HCT116 (cell line): Measurements from ENCODE around the gene MAP4. TPM values are rescaled to one million over a fixed set of nuclear protein-coding genes. Genes with fewer than 3 reads are reported as not detected.

Experiments
- ATAC-seq: fragments of 200-7000 bp; cut with Tn5 transposase; 2 replicates; pipeline ENCODE4 v1.9.1; 2020; ENCODE audit warnings: mild to moderate bottlenecking, moderate library complexity
- BruUV-seq: library from RNA; stranded (reverse); fragments of 400-500 nt; replicated peaks from 2 replicates; lab custom pipeline; 2021; lab: Mats Ljungman, UMichigan
- CTCF ChIA-PET: fragments of 300-600 bp; sonication (Branson Sonifier 250); formaldehyde crosslinking; loops from one replicate; lab custom pipeline; 2021; ENCODE audit warnings: antibody characterized with exemption; lab: Charles Lee
- POLR2A ChIA-PET: fragments of 300-600, 350-600 bp; sonication (Branson Sonifier 250); formaldehyde crosslinking; loops from one replicate; lab custom pipeline; 2021; ENCODE audit warnings: antibody characterized with exemption; lab: Charles Lee
- RAD21 ChIA-PET, 2 experiments: fragments of 300-600 bp; sonication (Branson Sonifier 250); formaldehyde crosslinking; loops; one replicate each; lab custom pipeline; 2023; ENCODE audit warnings: low total read pairs in 2 of 2; ENCODE audit not compliant: uncharacterized antibody in 2 of 2, unreplicated experiment in 2 of 2, low non-redundant PET in 1 of 2; lab: Charles Lee
- DNase-seq: peaks from one replicate; pipeline ENCODE4 v3.0.0-alpha.2; 2010; ENCODE audit warnings: low read depth, low spot score
- H2AFZ ChIP-seq: fragments of 200-600 bp; shearing (Covaris generic), sonication (generic); 2 replicates; pipeline ENCODE4 v1.6.1; 2017; ENCODE audit warnings: low read depth, mixed run types, mixed read lengths, antibody characterized with exemption, low read length; ENCODE audit not compliant: poor library complexity, severe bottlenecking
- H3K27ac ChIP-seq: 2 replicates; pipeline ENCODE4 v1.5.1; 2012; ENCODE audit warnings: low read depth, low read length
- H3K27me3 ChIP-seq: fragments of 200-600 bp; sonication (generic); 2 replicates; pipeline ENCODE4 v1.6.1; 2016; ENCODE audit warnings: mixed run types, low read length, mixed read lengths; ENCODE audit not compliant: insufficient read depth
- H3K36me3 ChIP-seq, 2 experiments: fragments of 200-500 bp in 1 of 2; fragments of 200-600 bp in 1 of 2; sonication (Bioruptor generic) in 1 of 2; sonication (generic) in 1 of 2; 2 replicates each; pipeline versions ENCODE4 v1.5.1 to v1.6.1; 2014 to 2016; ENCODE audit warnings: low read length in 2 of 2, inconsistent platforms in 1 of 2, mixed read lengths in 1 of 2, mixed run types in 1 of 2; ENCODE audit not compliant: insufficient read depth in 2 of 2, control insufficient read depth in 1 of 2
- H3K4me1 ChIP-seq, 2 experiments: fragments of 200-600 bp in 1 of 2; sonication (generic) in 1 of 2; 2 replicates each; pipeline versions ENCODE4 v1.5.1 to v1.6.1; 2012 to 2017; ENCODE audit warnings: low read length in 2 of 2, inconsistent platforms in 1 of 2, mild to moderate bottlenecking in 1 of 2, mixed read lengths in 1 of 2, mixed run types in 1 of 2, moderate library complexity in 1 of 2; ENCODE audit not compliant: insufficient read depth in 2 of 2, control insufficient read depth in 1 of 2
- H3K4me2 ChIP-seq: fragments of 200-600 bp; sonication (generic); 2 replicates; pipeline ENCODE4 v1.6.1; 2017; ENCODE audit warnings: mixed run types, low read length, mixed read lengths
- H3K4me3 ChIP-seq, 2 experiments: fragments of 200-600 bp in 1 of 2; sonication (generic) in 1 of 2; replicated peaks in 1 of 2; 2 replicates each; pipeline ENCODE4 v1.5.1; 2011 to 2016; ENCODE audit warnings: low read length in 2 of 2, control low read depth in 1 of 2, low read depth in 1 of 2, mild to moderate bottlenecking in 1 of 2, mixed read lengths in 1 of 2, mixed run types in 1 of 2
- H3K79me2 ChIP-seq: fragments of 200-600 bp; sonication (generic); 2 replicates; pipeline ENCODE4 v1.6.1; 2017; ENCODE audit warnings: mild to moderate bottlenecking, mixed run types, low read length, moderate library complexity, mixed read lengths; ENCODE audit not compliant: insufficient read depth
- H3K9ac ChIP-seq: fragments of 200-600 bp; sonication (generic); 2 replicates; pipeline ENCODE4 v1.6.1; 2016; ENCODE audit warnings: low read length, mixed read lengths
- H3K9me2 ChIP-seq: fragments of 200-600 bp; sonication (generic), shearing (Covaris generic); 2 replicates; pipeline ENCODE4 v1.6.1; 2017; ENCODE audit warnings: mixed run types, mild to moderate bottlenecking, moderate library complexity; ENCODE audit not compliant: insufficient read depth
- H3K9me3 ChIP-seq, 2 experiments: fragments of 200-500 bp in 1 of 2; fragments of 200-600 bp in 1 of 2; sonication (Bioruptor generic) in 1 of 2; sonication (generic) in 1 of 2; 2 replicates each; pipeline ENCODE4 v1.6.1; 2014 to 2017; ENCODE audit warnings: low read length in 2 of 2, mixed read lengths in 2 of 2, inconsistent platforms in 1 of 2, low read depth in 1 of 2, mild to moderate bottlenecking in 1 of 2, mixed run types in 1 of 2, moderate library complexity in 1 of 2; ENCODE audit not compliant: control insufficient read depth in 1 of 2, insufficient read depth in 1 of 2
- H4K20me1 ChIP-seq: fragments of 200-600 bp; sonication (generic), shearing (Covaris generic); 2 replicates; pipeline ENCODE4 v1.6.1; 2017; ENCODE audit warnings: mixed run types, mild to moderate bottlenecking, moderate library complexity; ENCODE audit not compliant: insufficient read depth
- CTCF ChIP-seq, 3 experiments: fragments of 200-600 bp in 1 of 3; sonication (generic) in 1 of 3; IDR thresholded peaks in 2 of 3; conservative IDR thresholded peaks in 1 of 3; 2 replicates each; pipeline ENCODE4 v1.5.1; 2012 to 2017; ENCODE audit warnings: low read depth in 2 of 3, low read length in 2 of 3, antibody characterized with exemption in 1 of 3, borderline replicate concordance in 1 of 3, control low read depth in 1 of 3, mild to moderate bottlenecking in 1 of 3, mixed read lengths in 1 of 3, mixed run types in 1 of 3, moderate library complexity in 1 of 3; ENCODE audit not compliant: insufficient read depth in 1 of 3
- EGR1 ChIP-seq: IDR thresholded peaks from 2 replicates; pipeline ENCODE4 v1.6.1; 2012; ENCODE audit warnings: low read depth
- ELF1 ChIP-seq: IDR thresholded peaks from 2 replicates; pipeline ENCODE4 v1.6.1; 2012; ENCODE audit warnings: low read depth, borderline replicate concordance
- EZH2phosphoT487 ChIP-seq: fragments of 200-600 bp; IDR thresholded peaks from 2 replicates; pipeline ENCODE4 v1.6.1; 2018; ENCODE audit warnings: antibody characterized with exemption, borderline replicate concordance
- MAX ChIP-seq: IDR thresholded peaks from 2 replicates; pipeline ENCODE4 v1.6.1; 2012
- POLR2A ChIP-seq: IDR thresholded peaks from 2 replicates; pipeline ENCODE4 v1.7.0; 2011; ENCODE audit warnings: borderline replicate concordance; ENCODE audit not compliant: insufficient read depth, insufficient read length; ENCODE audit errors: extremely low read depth
- YY1 ChIP-seq: IDR thresholded peaks from 2 replicates; pipeline ENCODE4 v1.6.1; 2011; ENCODE audit warnings: low read length, low read depth, moderate library complexity, mild to moderate bottlenecking; ENCODE audit not compliant: insufficient replicate concordance; ENCODE audit errors: extremely low read depth
- ZFX ChIP-seq: fragments of 450-650 bp; IDR thresholded peaks from 2 replicates; pipeline ENCODE4 v1.6.1; 2017
- intact Hi-C: fragments of 100-400 bp; cut with micrococcal nuclease; formaldehyde crosslinking; loops from 2 replicates; pipeline ENCODE4 v1.10.0; 2022
- total RNA-seq: library from RNA; stranded (reverse); gene quantifications from one replicate; pipeline ENCODE4 v1.2.1, GENCODE V29; 2021; ENCODE audit not compliant: unreplicated experiment
- TF ChIP-seq, protein P1 (sequence below): IDR thresholded peaks from 2 replicates; pipeline ENCODE4 v1.6.1; 2011; ENCODE audit warnings: mild to moderate bottlenecking, low read length, moderate library complexity; ENCODE audit not compliant: insufficient replicate concordance; ENCODE audit errors: extremely low read depth

MAP4 gene
- total RNA-seq, 1 experiment from 2014 or later: 200 TPM

DNA sequence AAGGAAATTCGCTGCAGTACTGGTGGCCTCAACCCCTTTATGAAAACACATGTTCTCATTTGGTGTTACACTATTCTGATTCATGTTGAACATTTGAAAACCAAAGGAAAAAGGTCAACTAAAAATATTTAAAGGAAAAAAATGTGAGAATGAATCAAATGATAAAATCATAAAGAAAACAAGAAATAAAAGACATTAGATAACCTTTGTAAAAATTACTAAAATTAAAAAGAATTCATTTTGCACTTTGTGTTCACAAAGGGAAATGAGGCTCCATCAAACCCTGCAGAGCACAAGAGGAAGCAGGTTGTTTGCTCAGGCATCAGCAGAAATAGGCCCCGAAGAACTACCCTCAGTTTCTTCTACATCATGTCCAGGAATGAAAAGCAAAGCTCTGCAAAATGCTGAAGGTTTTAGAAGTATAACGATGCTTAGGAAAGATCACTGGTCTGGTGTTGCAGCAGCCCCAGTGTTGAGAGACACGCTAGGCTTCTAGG lies 41.2 kb downstream of the MAP4 start:
- no peak overlapping the region for H2AFZ ChIP-seq
- H3K9ac ChIP-seq: no peak overlapping the region
- RAD21 ChIA-PET: no interaction called here
- no TSS peak for BruUV-seq
- no peak for TF ChIP-seq CTCF (IDR thresholded peaks at IDR 0.05 in 2 of 3, conservative IDR thresholded peaks at IDR 0.05 in 1 of 3; ENCODE audit: borderline replicate concordance in 1 of 3, insufficient read depth in 1 of 3, low read depth in 2 of 3, low read length in 2 of 3)
- TF ChIP-seq EZH2phosphoT487: no peak
- TF ChIP-seq POLR2A: no peak
- TF ChIP-seq EGR1: no peak
- no peak for TF ChIP-seq ZFX
- H3K36me3 ChIP-seq: no peaks in the 10 kb centered on the region
- H4K20me1 ChIP-seq: no peaks in the 10 kb centered on the region
- no peaks in the 10 kb centered on the region for H3K4me1 ChIP-seq
- H3K9me3 ChIP-seq: no peaks in the 10 kb centered on the region
- H3K27me3 ChIP-seq: no peaks in the 10 kb centered on the region
- DNase-seq (no peak), ATAC-seq (no peak)
- H3K9me2 ChIP-seq: no peaks in the 10 kb centered on the region
- intact Hi-C loops: no loop called here
- POLR2A ChIA-PET: no interaction called here
- no peak overlapping the region for H3K4me3 ChIP-seq
- peaks cover 26% of the 10 kb centered on the region for H3K79me2 ChIP-seq
- no peak overlapping the region for H3K4me2 ChIP-seq
- no peak overlapping the region for H3K27ac ChIP-seq
- CTCF ChIA-PET: interaction anchor here (1.0 kb wide), 1 partner anchor 15 kb away, joined by 3 read pairs; no protein-coding TSS in a partner anchor

DNA sequence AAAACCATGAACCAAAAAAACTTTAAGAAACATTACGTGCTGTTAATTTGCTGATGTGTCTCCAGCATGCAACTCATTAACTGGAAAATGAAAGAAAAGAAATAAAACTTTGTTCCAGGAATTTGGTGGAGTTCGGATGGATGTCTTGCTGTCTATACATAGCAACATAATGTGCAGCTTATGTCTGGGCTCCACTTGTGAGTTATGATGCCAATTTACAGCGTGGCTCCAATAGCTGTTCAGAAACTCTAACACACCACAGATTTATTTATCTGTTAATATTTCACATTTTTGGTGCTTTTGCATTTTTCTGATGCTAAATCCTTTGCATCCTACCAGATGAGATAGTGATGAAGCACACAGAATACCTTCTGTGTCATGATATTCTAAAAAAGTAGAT lies 45.1 kb downstream of the MAP4 start:
- TF ChIP-seq YY1 (no peak), MAX (no peak), EZH2phosphoT487 (no peak), ELF1 (no peak)
- TF ChIP-seq, protein P1, sequence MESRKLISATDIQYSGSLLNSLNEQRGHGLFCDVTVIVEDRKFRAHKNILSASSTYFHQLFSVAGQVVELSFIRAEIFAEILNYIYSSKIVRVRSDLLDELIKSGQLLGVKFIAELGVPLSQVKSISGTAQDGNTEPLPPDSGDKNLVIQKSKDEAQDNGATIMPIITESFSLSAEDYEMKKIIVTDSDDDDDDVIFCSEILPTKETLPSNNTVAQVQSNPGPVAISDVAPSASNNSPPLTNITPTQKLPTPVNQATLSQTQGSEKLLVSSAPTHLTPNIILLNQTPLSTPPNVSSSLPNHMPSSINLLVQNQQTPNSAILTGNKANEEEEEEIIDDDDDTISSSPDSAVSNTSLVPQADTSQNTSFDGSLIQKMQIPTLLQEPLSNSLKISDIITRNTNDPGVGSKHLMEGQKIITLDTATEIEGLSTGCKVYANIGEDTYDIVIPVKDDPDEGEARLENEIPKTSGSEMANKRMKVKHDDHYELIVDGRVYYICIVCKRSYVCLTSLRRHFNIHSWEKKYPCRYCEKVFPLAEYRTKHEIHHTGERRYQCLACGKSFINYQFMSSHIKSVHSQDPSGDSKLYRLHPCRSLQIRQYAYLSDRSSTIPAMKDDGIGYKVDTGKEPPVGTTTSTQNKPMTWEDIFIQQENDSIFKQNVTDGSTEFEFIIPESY: no peak
- no peak overlapping the region for H2AFZ ChIP-seq
- H4K20me1 ChIP-seq: no peaks in the 10 kb centered on the region
- H3K4me2 ChIP-seq: no peak overlapping the region
- H3K9me2 ChIP-seq: no peaks in the 10 kb centered on the region
- no peaks in the 10 kb centered on the region for H3K4me1 ChIP-seq
- BruUV-seq: no TSS peak
- no peaks in the 10 kb centered on the region for H3K9me3 ChIP-seq
- no peaks in the 10 kb centered on the region for H3K36me3 ChIP-seq
- DNase-seq (no peak), ATAC-seq (no peak)
- ChIA-PET RAD21 (no interaction called here), POLR2A (interaction anchor here (1.2 kb wide), 1 partner anchor 8 kb away, joined by 3 read pairs; no protein-coding TSS in a partner anchor), CTCF (interaction anchor here (0.7 to 0.9 kb wide), 2 partner anchors 19 to 134 kb away, joined by 3 read pairs; no protein-coding TSS in a partner anchor)
- no peak overlapping the region for H3K9ac ChIP-seq
- intact Hi-C loops: no loop called here
- peaks cover 6% of the 10 kb centered on the region; the same call in 1 of the 2 replicates for H3K79me2 ChIP-seq
- H3K4me3 ChIP-seq: no peak overlapping the region
- H3K27me3 ChIP-seq: no peaks in the 10 kb centered on the region
- H3K27ac ChIP-seq: no peak overlapping the region
